Measurements from ENCODE around the gene ANGPT4.

ANGPT4 gene

DNA sequence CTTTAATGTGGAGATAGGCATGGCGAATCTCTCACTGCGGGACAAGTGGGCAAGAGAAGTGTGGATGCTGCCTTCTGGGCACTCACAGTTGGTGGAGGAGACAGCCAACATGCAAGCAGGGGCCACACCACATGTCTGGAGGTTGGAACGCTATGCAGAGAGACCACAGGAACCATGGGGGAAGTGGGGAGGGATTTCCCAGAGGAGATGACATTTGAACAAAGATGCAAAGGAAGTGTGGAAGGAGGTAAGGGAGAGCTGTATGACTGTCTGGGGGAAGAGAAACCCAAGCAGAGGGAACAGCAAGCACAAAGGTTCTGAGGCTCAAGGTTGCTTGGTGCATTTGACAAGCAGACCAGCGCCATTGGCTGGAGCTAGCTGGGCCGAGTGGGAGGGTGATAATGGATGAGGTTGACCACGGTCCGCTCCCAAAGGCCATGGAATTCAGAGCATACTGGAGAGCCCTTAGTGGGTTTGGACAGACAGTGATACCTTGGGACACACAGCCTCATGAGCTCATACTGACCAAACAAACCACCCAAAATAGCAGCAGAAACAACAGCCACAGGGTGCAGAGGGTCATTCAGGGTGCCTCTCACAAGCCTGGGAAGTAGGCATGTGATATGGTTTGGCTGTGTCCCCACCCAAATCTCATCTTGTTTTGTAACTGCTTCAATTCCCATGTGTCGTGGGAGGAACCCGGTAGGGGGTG, 90.3 kb downstream of the ANGPT4 start:
- DNase-seq (ENCODE audit: low read depth), result no peak

DNA sequence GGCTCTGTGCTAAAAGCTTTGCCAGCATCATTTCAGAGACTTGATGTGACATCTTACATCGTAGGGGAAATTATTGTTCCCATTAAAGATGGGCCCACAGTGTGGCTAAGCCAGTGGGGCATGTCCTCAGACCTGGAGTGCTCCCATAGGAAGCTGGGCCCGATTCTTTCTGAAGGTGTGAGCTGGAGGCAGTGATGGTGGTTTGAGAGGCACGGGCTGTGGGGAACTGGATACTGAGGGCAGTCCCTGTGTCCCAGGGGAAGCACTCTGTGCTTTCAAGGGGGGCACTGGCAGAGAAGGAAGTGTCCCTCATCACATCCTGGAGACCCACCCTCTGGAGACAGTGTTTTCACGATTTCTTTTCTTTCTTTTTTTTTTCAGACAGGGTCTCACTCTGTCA, 91.2 kb downstream of the ANGPT4 start:
- no peak for DNase-seq (ENCODE audit: low read depth)

DNA sequence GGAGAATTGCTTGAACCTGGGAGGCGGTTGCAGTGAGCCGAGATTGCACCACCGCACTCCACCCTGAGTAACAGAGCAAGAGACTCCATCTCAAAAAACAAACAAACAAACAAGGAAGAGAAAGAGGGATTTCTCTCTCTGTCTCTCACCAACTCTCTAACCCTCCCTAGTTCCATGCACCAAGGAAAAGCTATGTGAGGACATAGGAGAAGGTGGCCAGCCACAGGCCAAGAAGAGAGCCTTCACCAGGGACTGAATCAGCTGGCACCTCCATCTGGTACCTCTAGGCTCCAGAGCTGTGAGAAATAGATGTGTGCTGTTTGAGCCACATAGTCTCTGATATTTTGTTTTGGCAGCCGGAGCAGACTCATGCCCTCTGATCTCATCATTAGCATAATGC, 91.6 kb downstream of the ANGPT4 start:
- no peak for DNase-seq (ENCODE audit: low read depth)

DNA sequence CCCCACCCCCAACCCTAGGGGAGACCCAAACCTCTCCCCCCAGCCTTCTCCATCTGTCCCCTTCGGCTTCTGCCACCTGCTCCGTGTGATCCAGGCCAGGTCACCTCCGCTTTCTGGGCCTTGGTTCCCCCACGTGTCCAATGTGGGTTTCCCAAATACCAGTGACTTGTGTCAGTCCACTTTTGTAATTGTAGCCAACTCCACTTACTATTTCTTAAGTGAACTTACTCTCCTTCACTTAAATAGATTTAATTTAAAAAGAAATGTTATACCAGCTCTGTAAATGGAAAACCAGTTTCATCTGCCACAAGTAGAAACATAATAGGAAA, 92.6 kb downstream of the ANGPT4 start:
- no peak for DNase-seq (ENCODE audit: low read depth)

DNA sequence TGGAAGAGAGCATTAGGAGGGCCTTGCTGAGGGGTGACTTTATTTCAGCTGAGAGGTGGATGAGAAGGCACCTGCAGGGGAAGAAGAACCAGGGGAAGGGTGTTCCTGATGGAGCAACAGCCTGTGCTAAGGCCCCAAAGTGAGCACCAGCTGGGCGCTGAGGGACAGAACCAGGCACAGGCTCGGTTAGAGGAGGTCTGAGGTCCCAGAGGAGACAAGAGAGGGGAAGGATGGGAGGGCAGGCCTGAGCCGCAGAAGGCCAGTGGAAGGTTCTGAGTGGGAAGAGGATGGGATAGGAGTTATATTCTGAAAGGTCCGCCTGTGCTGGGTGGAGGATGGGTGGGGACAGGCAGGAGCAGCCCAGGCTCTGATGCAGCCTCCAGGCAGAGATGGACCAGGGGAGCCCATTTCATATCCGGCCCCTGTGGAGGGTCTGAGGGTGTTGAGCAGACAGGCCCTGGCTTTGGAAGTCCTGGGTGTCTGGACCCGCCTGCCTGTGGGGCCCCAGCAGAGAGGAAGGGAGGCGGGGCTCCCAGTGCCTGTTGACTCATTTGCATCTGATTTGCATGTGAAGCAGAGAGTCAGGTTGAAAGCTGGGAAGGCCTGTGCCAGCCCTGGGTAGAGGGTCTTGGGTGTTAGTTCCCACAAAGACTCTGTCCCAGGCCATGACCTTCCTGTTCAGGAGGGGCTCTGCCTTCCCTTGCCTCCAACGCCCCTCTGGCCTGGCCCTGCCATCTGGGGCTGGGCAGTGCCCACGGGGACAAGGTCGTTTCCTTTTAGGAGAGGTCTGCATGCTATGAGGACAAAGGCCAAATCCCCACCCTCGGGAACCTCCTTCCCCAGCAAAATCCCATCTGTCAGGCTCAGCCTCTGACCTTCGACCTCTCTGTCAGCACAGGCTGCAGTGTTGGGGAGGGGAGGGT, 93.2 kb downstream of the ANGPT4 start:
- no peak for DNase-seq (ENCODE audit: low read depth)

DNA sequence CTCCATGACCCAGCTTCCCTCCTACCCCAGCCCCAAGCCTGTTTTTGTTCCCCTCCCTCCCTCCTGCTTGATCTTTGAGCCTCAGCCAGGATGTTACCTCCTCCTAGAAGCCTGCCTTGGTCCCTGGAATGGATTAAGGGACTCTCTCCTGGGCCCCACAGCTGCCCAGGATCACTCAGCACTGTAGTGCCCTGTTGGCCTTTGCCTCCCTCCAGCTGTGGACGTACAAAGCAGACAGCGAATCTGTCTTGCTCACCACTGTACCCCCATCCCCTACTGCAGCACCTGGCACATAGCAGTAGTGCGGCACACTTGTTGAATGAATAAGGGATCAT, 94.4 kb downstream of the ANGPT4 start:
- DNase-seq (ENCODE audit: low read depth), result no peak

DNA sequence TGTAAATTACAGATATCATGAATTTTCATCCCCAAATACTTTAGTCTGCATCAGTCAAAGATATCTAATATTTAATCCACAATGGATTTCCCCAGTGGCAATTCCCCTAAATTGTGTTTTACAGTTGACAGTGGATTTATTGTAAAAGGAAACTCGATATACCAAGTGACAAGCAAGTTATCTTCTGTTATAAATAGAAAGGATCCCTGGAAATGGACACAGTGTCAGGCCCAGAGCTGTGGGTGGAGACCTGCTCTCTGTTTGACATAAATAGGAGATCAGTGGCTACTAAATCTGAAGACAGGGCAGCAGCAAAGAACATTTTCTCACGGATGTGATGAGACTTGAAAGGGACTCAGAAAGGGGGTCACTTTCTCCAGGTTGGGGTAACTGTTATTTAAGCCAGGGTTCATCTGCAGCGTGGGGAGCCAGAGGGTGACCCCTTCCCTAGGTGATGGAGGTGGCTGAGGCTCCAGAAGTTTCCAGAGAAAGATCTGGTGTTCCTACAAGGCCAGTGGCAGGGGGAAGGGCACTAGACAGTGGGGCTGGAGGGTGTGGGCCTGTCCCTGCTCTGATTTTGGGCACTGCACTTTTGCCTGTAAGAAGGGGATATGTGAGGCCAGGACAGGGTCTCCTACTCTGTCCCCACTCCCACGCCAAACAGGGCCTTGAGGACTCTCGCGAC, 94.9 kb downstream of the ANGPT4 start:
- no peak for DNase-seq (ENCODE audit: low read depth)

DNA sequence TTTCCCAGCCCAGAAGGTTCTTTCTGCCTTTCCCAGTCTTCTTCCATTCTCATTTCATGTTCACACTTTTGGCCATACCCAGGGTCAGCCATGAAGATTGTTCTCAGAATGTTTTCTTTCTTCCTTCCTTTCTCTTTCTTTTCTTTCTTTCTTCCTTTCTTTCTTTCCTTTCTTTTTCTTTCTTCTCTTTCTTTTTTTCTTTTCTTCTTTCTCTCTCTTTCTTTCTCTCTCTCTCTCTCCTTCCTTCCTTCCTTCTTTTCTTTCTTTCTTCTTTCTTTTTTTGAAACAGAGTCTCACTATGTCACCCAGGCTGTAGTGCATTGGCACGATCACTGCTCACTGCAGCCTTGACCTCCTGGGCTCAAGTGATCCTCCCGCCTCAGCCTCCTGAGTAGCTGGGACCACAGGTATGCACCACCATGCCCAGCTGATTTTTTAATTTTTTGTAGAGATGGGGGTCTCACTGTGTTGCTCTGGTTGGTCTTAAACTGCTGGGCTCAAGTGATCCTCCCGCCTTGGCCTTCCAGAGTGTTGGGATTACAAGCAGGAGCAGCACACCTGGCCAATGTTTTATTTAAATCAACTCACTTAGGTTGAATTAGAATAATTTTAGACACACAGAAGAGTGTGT, 95.7 kb downstream of the ANGPT4 start:
- DNase-seq (ENCODE audit: low read depth), result no peak
